ENCODE data around the gene NXPE2.

The NXPE2 gene

GRCh38 chr11:114745150-114745671, 66.9 kb downstream of the NXPE2 start:
- DNase-seq (ENCODE audit: low read depth) = no peak

GRCh38 chr11:114746013-114746412, 67.7 kb downstream of the NXPE2 start:
- DNase-seq (ENCODE audit: low read depth) = no peak
